ENCODE measurements around the gene ZC3H12D.

GRCh38 chr6:149437212-149437611, 47.6 kb downstream of the ZC3H12D start:
- TF ChIP-seq GATA2 (IDR thresholded peaks at IDR 0.05; ENCODE audit: low read depth, low read length), result no peak
- TF ChIP-seq GATA3 (IDR thresholded peaks at IDR 0.05; ENCODE audit: low read depth, low read length), result no peak

All from SH-SY5Y (cell line).